Right lobe of liver (tissue), 4 donors: ENCODE results near the gene SEZ6L.

Source experiments
- CTCF ChIP-seq, 4 donors: fragments of 200-600 bp in 3 of 4; fragments of 450-650 bp in 1 of 4; IDR thresholded peaks; one replicate each; pipeline versions ENCODE4 v1.5.1 to v1.8.0; 2016 to 2022; ENCODE audit warnings: antibody characterized with exemption in 4 of 4, mild to moderate bottlenecking in 2 of 4
- POLR2A ChIP-seq: fragments of 450-650 bp; IDR thresholded peaks from one replicate; pipeline ENCODE4 v1.6.1; 2017; ENCODE audit warnings: antibody characterized with exemption, mild to moderate bottlenecking
- donor health status: DM: no; HTN: no; CAD: no.
- donor health status: DM: no; HTN: no; CAD: no.
- donor health status: DM: no; HTN: yes; CAD: no.

- TF ChIP-seq CTCF (IDR thresholded peaks at IDR 0.05) (no peak), POLR2A (no peak)
Measured at GRCh38 chr22:26168330-26168851, 871 bp upstream of the SEZ6L start.
